ENCODE data around the gene PEX16. TPM values are rescaled to one million over a fixed set of nuclear protein-coding genes. Genes with fewer than 3 reads are reported as not detected.

PEX16 gene
- total RNA-seq, 2 donors from 2014 or later, result 30.0 to 44.9 TPM

- intact Hi-C loops (cut with DNase I), result no loop called here
- H3K36me3 ChIP-seq, result no peaks in the 10 kb centered on the region
- no peaks in the 10 kb centered on the region for H3K27me3 ChIP-seq
- no peak overlapping the region for H3K4me3 ChIP-seq
- no peak for TF ChIP-seq CTCF (IDR thresholded peaks at IDR 0.05)
- H3K27ac ChIP-seq, result no peak overlapping the region
- DNase-seq, result no peak
- H3K4me1 ChIP-seq, result peaks cover 3% of the 10 kb centered on the region
- no peaks in the 10 kb centered on the region for H3K9me3 ChIP-seq
- no peak overlapping the region for H3K9ac ChIP-seq (ENCODE audit: low read depth in 2 of 2, low read length in 2 of 2)
These were observed 36.7 kb downstream of the PEX16 start for GRCh38 chr11:45880772-45881570.

GRCh38 chr11:45879803-45880686, 37.6 kb downstream of the PEX16 start:
- no peaks in the 10 kb centered on the region for H3K4me1 ChIP-seq
- no peak for DNase-seq
- no peak for TF ChIP-seq CTCF (IDR thresholded peaks at IDR 0.05)
- H3K36me3 ChIP-seq, result no peaks in the 10 kb centered on the region
- no peaks in the 10 kb centered on the region for H3K9me3 ChIP-seq
- no peak overlapping the region for H3K9ac ChIP-seq (ENCODE audit: low read depth in 2 of 2, low read length in 2 of 2)
- no peak overlapping the region for H3K4me3 ChIP-seq
- intact Hi-C loops (cut with DNase I), result loop anchor here (10.0 kb wide), 1 partner anchor 125 kb away; no protein-coding TSS in a partner anchor
- H3K27me3 ChIP-seq, result no peaks in the 10 kb centered on the region
- H3K27ac ChIP-seq, result no peak overlapping the region

GRCh38 chr11:45877845-45878244, 39.8 kb downstream of the PEX16 start:
- no peaks in the 10 kb centered on the region for H3K36me3 ChIP-seq
- no peak overlapping the region for H3K9ac ChIP-seq (ENCODE audit: low read depth in 2 of 2, low read length in 2 of 2)
- intact Hi-C loops (cut with DNase I), result loop anchor here (10.0 kb wide), 1 partner anchor 127 kb away; no protein-coding TSS in a partner anchor
- no peaks in the 10 kb centered on the region for H3K27me3 ChIP-seq
- DNase-seq, result no peak
- no peak for TF ChIP-seq CTCF (IDR thresholded peaks at IDR 0.05)
- no peaks in the 10 kb centered on the region for H3K4me1 ChIP-seq
- H3K4me3 ChIP-seq, result no peak overlapping the region
- H3K9me3 ChIP-seq, result no peaks in the 10 kb centered on the region
- H3K27ac ChIP-seq, result no peak overlapping the region

- intact Hi-C loops (cut with DNase I), result loop anchor here (10.0 kb wide), 1 partner anchor 128 kb away; no protein-coding TSS in a partner anchor
- no peaks in the 10 kb centered on the region for H3K27me3 ChIP-seq
- TF ChIP-seq CTCF (IDR thresholded peaks at IDR 0.05), result no peak
- no peaks in the 10 kb centered on the region for H3K9me3 ChIP-seq
- DNase-seq, result no peak
- H3K4me1 ChIP-seq, result no peaks in the 10 kb centered on the region
- no peak overlapping the region for H3K9ac ChIP-seq (ENCODE audit: low read depth in 2 of 2, low read length in 2 of 2)
- H3K36me3 ChIP-seq, result peaks cover 1% of the 10 kb centered on the region
- no peak overlapping the region for H3K27ac ChIP-seq
- no peak overlapping the region for H3K4me3 ChIP-seq
These were observed 40.5 kb downstream of the PEX16 start for GRCh38 chr11:45877221-45877620.

- no peak for TF ChIP-seq CTCF (IDR thresholded peaks at IDR 0.05)
- Histone ChIP-seq H3K9ac (ENCODE audit: low read depth in 2 of 2, low read length in 2 of 2) (no peak overlapping the region), H3K4me1 (no peaks in the 10 kb centered on the region), H3K27me3 (no peaks in the 10 kb centered on the region), H3K4me3 (no peak overlapping the region), H3K9me3 (no peaks in the 10 kb centered on the region), H3K36me3 (peaks cover 9% of the 10 kb centered on the region), H3K27ac (no peak overlapping the region)
- no peak for DNase-seq
- intact Hi-C loops (cut with DNase I), result loop anchor here (10.0 kb wide), 1 partner anchor 128 kb away; no protein-coding TSS in a partner anchor
These were observed 41.3 kb downstream of the PEX16 start for GRCh38 chr11:45876401-45876800.
